MV-4-11 (cell line): ENCODE data around the gene MCM9.
"Not testable (repeated sequence)": the region's sequence is repeated elsewhere in the genome, so short reads cannot be mapped to it uniquely, and the experiment has no call there.

Experiments
- DNase-seq: peaks from one replicate; lab custom pipeline; 2025; lab: John Stamatoyannopoulos, UW

Gene MCM9

DNA sequence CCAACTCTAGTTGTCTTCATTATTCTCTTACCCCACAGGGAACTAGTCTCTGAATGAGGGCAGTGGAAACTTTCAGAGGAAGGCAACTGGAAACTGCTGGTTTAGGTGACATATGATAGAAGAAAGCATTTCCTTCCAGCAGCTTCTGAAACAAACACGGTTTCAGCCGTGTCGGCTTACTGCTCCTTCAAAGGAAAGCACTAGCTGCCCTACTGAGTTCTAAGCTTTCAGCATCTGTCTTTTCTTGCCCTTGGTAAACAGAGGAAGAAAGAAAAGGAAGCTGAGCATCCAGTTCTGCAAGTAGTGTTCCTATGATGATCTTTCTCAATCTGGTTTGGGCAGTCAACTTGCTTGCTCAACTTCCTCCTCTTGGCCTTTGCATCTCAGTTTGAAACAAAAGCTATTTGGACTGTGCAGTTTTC is 166.0 kb downstream of the MCM9 start:
- DNase-seq = peak; percentile 79

- no peak for DNase-seq
Measured at GRCh38 chr6:118768441-118768840, 166.5 kb downstream of the MCM9 start.

GRCh38 chr6:118765316-118765715 is 169.6 kb downstream of the MCM9 start:
- not testable (repeated sequence) for DNase-seq

- DNase-seq = peak; percentile 36
Measured at GRCh38 chr6:118764766-118765165, 170.2 kb downstream of the MCM9 start.
